Measurements from ENCODE around the gene KDM3B.

Gene KDM3B

GRCh38 chr5:138444078-138444773 lies 91.7 kb downstream of the KDM3B start:
- no peak overlapping the region for H2BK12ac ChIP-seq (ENCODE audit: low read length)
- no peak overlapping the region for H4K91ac ChIP-seq (ENCODE audit: low read depth, low read length)
- peaks cover 0 to 2% of the 10 kb centered on the region in 2 experiments for H3K4me1 ChIP-seq (ENCODE audit: control insufficient read depth in 1 of 2, insufficient read depth in 2 of 2, low read length in 2 of 2)
- no peak overlapping the region for H3K4me3 ChIP-seq (ENCODE audit: low read depth, low read length)
- H3K27me3 ChIP-seq (ENCODE audit: insufficient read depth, low read length) = peaks cover under 1% of the 10 kb centered on the region
- H3K9ac ChIP-seq (ENCODE audit: low read length) = no peak overlapping the region
- H3K4ac ChIP-seq (ENCODE audit: low read depth, low read length) = no peak overlapping the region
- no peak overlapping the region for H2AK5ac ChIP-seq (ENCODE audit: low read length)
- no peaks in the 10 kb centered on the region for H3K79me2 ChIP-seq (ENCODE audit: control insufficient read depth, insufficient read depth, low read length, poor library complexity)
- H4K12ac ChIP-seq (ENCODE audit: low read depth, low read length) = no peak overlapping the region
- H3K36me3 ChIP-seq (ENCODE audit: control insufficient read depth in 1 of 2, insufficient read depth in 2 of 2, low read length in 2 of 2) = no peaks in the 10 kb centered on the region
- peaks cover 1% of the 10 kb centered on the region for H3K9me3 ChIP-seq (ENCODE audit: insufficient read depth, low read depth, low read length)
- H2AFZ ChIP-seq (ENCODE audit: insufficient read depth, low read length, poor library complexity) = no peak overlapping the region
- H2BK120ac ChIP-seq (ENCODE audit: insufficient read depth, low read length, poor library complexity) = no peak overlapping the region
- H3K23ac ChIP-seq (ENCODE audit: low read length) = no peak overlapping the region
- H3K27ac ChIP-seq (ENCODE audit: low read depth, low read length) = no peak overlapping the region
- no peak for DNase-seq
- H3K14ac ChIP-seq (ENCODE audit: low read length) = no peak overlapping the region
- H3K79me1 ChIP-seq (ENCODE audit: low read length) = no peaks in the 10 kb centered on the region
- WGBS (ENCODE audit: extremely low coverage, insufficient coverage, insufficient read length) = no CpG with 5 or more reads among the region's 13 CpGs
- no peak overlapping the region for H2BK5ac ChIP-seq (ENCODE audit: low read depth, low read length, poor library complexity)
- no peak overlapping the region for H3K4me2 ChIP-seq (ENCODE audit: low read length)
- H4K8ac ChIP-seq (ENCODE audit: low read depth, low read length) = no peak overlapping the region
- no peak overlapping the region for H3K18ac ChIP-seq (ENCODE audit: low read length)

GRCh38 chr5:138444774-138445546 lies 92.5 kb downstream of the KDM3B start:
- peak in 1 of 2 donors; percentile 36 for DNase-seq
- no CpG with 5 or more reads among the region's 22 CpGs for WGBS (ENCODE audit: extremely low coverage, insufficient coverage, insufficient read length)
- Histone ChIP-seq H4K8ac (ENCODE audit: low read depth, low read length) (no peak overlapping the region), H3K4ac (ENCODE audit: low read depth, low read length) (no peak overlapping the region), H3K9ac (ENCODE audit: low read length) (no peak overlapping the region), H3K79me1 (ENCODE audit: low read length) (no peaks in the 10 kb centered on the region), H3K4me2 (ENCODE audit: low read length) (no peak overlapping the region), H3K18ac (ENCODE audit: low read length) (no peak overlapping the region), H3K36me3 (ENCODE audit: control insufficient read depth in 1 of 2, insufficient read depth in 2 of 2, low read length in 2 of 2) (no peaks in the 10 kb centered on the region), H2BK5ac (ENCODE audit: low read depth, low read length, poor library complexity) (no peak overlapping the region), H4K91ac (ENCODE audit: low read depth, low read length) (no peak overlapping the region), H3K4me1 (ENCODE audit: control insufficient read depth in 1 of 2, insufficient read depth in 2 of 2, low read length in 2 of 2) (no peaks in the 10 kb centered on the region), H2BK12ac (ENCODE audit: low read length) (no peak overlapping the region), H3K79me2 (ENCODE audit: control insufficient read depth, insufficient read depth, low read length, poor library complexity) (no peaks in the 10 kb centered on the region), H2BK120ac (ENCODE audit: insufficient read depth, low read length, poor library complexity) (no peak overlapping the region), H3K4me3 (ENCODE audit: low read depth, low read length) (no peak overlapping the region), H4K12ac (ENCODE audit: low read depth, low read length) (no peak overlapping the region), H3K23ac (ENCODE audit: low read length) (no peak overlapping the region), H3K9me3 (ENCODE audit: insufficient read depth, low read depth, low read length) (peaks cover 1% of the 10 kb centered on the region), H3K14ac (ENCODE audit: low read length) (no peak overlapping the region), H3K27me3 (ENCODE audit: insufficient read depth, low read length) (no peaks in the 10 kb centered on the region), H3K27ac (ENCODE audit: low read depth, low read length) (no peak overlapping the region), H2AK5ac (ENCODE audit: low read length) (no peak overlapping the region), H2AFZ (ENCODE audit: insufficient read depth, low read length, poor library complexity) (no peak overlapping the region)

- H3K18ac ChIP-seq (ENCODE audit: low read length) = no peak overlapping the region
- H3K27ac ChIP-seq (ENCODE audit: low read depth, low read length) = no peak overlapping the region
- H2AK5ac ChIP-seq (ENCODE audit: low read length) = no peak overlapping the region
- DNase-seq = no peak
- H3K36me3 ChIP-seq (ENCODE audit: control insufficient read depth in 1 of 2, insufficient read depth in 2 of 2, low read length in 2 of 2) = no peaks in the 10 kb centered on the region
- H3K79me1 ChIP-seq (ENCODE audit: low read length) = no peaks in the 10 kb centered on the region
- H3K14ac ChIP-seq (ENCODE audit: low read length) = no peak overlapping the region
- no peak overlapping the region for H3K4me2 ChIP-seq (ENCODE audit: low read length)
- no peak overlapping the region for H2BK120ac ChIP-seq (ENCODE audit: insufficient read depth, low read length, poor library complexity)
- no peaks in the 10 kb centered on the region for H3K79me2 ChIP-seq (ENCODE audit: control insufficient read depth, insufficient read depth, low read length, poor library complexity)
- H3K4me1 ChIP-seq (ENCODE audit: control insufficient read depth in 1 of 2, insufficient read depth in 2 of 2, low read length in 2 of 2) = no peaks in the 10 kb centered on the region
- WGBS (ENCODE audit: extremely low coverage, insufficient coverage, insufficient read length) = no CpG with 5 or more reads among the region's 18 CpGs
- H4K8ac ChIP-seq (ENCODE audit: low read depth, low read length) = no peak overlapping the region
- H3K4ac ChIP-seq (ENCODE audit: low read depth, low read length) = no peak overlapping the region
- H3K9ac ChIP-seq (ENCODE audit: low read length) = no peak overlapping the region
- peaks cover 1% of the 10 kb centered on the region for H3K9me3 ChIP-seq (ENCODE audit: insufficient read depth, low read depth, low read length)
- no peak overlapping the region for H4K12ac ChIP-seq (ENCODE audit: low read depth, low read length)
- no peak overlapping the region for H2AFZ ChIP-seq (ENCODE audit: insufficient read depth, low read length, poor library complexity)
- no peak overlapping the region for H3K23ac ChIP-seq (ENCODE audit: low read length)
- no peak overlapping the region for H3K4me3 ChIP-seq (ENCODE audit: low read depth, low read length)
- H4K91ac ChIP-seq (ENCODE audit: low read depth, low read length) = no peak overlapping the region
- H3K27me3 ChIP-seq (ENCODE audit: insufficient read depth, low read length) = no peaks in the 10 kb centered on the region
- H2BK12ac ChIP-seq (ENCODE audit: low read length) = no peak overlapping the region
- no peak overlapping the region for H2BK5ac ChIP-seq (ENCODE audit: low read depth, low read length, poor library complexity)
These were observed 93.2 kb downstream of the KDM3B start for GRCh38 chr5:138445547-138446271.

- Histone ChIP-seq H3K27ac (ENCODE audit: low read depth, low read length) (no peak overlapping the region), H3K4ac (ENCODE audit: low read depth, low read length) (no peak overlapping the region), H3K4me1 (ENCODE audit: control insufficient read depth in 1 of 2, insufficient read depth in 2 of 2, low read length in 2 of 2) (no peaks in the 10 kb centered on the region)
These were observed 95.6 kb downstream of the KDM3B start for GRCh38 chr5:138448070-138448469.

More at GRCh38 chr5:138448070-138448469, 95.6 kb downstream of the KDM3B start:
- no peak for DNase-seq
- Histone ChIP-seq H2AFZ (ENCODE audit: insufficient read depth, low read length, poor library complexity) (no peak overlapping the region), H3K79me1 (ENCODE audit: low read length) (no peaks in the 10 kb centered on the region), H4K8ac (ENCODE audit: low read depth, low read length) (no peak overlapping the region), H3K18ac (ENCODE audit: low read length) (no peak overlapping the region), H4K12ac (ENCODE audit: low read depth, low read length) (no peak overlapping the region), H3K4me2 (ENCODE audit: low read length) (no peak overlapping the region), H3K27me3 (ENCODE audit: insufficient read depth, low read length) (no peaks in the 10 kb centered on the region), H2BK5ac (ENCODE audit: low read depth, low read length, poor library complexity) (no peak overlapping the region), H3K9ac (ENCODE audit: low read length) (no peak overlapping the region), H2AK5ac (ENCODE audit: low read length) (no peak overlapping the region), H2BK120ac (ENCODE audit: insufficient read depth, low read length, poor library complexity) (no peak overlapping the region), H2BK12ac (ENCODE audit: low read length) (no peak overlapping the region), H3K9me3 (ENCODE audit: insufficient read depth, low read depth, low read length) (no peaks in the 10 kb centered on the region), H3K14ac (ENCODE audit: low read length) (no peak overlapping the region), H3K23ac (ENCODE audit: low read length) (no peak overlapping the region), H3K36me3 (ENCODE audit: control insufficient read depth in 1 of 2, insufficient read depth in 2 of 2, low read length in 2 of 2) (no peaks in the 10 kb centered on the region), H3K79me2 (ENCODE audit: control insufficient read depth, insufficient read depth, low read length, poor library complexity) (no peaks in the 10 kb centered on the region), H3K4me3 (ENCODE audit: low read depth, low read length) (no peak overlapping the region), H4K91ac (ENCODE audit: low read depth, low read length) (no peak overlapping the region)
- WGBS (ENCODE audit: extremely low coverage, insufficient coverage, insufficient read length) = no CpG with 5 or more reads among the region's 6 CpGs

All from trophoblast cell (in vitro differentiated cells and primary cell).